ENCODE measurements around the gene MARCHF5.

GRCh38 chr10:92304061-92304460 is 13.1 kb downstream of the MARCHF5 start:
- TF ChIP-seq CTCF (IDR thresholded peaks at IDR 0.05 in 8 of 11, conservative IDR thresholded peaks at IDR 0.05 in 3 of 11) (no peak), POLR2AphosphoS5 (IDR thresholded peaks at IDR 0.05) (no peak)

Data from spleen (tissue), 7 donors.